GM18867 (cell line): ENCODE results near the gene PRAMEF5.
"Not testable (repeated sequence)": the region's sequence is repeated elsewhere in the genome, so short reads cannot be mapped to it uniquely, and the experiment has no call there.

Source experiments
- ATAC-seq: cut with Tn5 transposase; IDR thresholded peaks from one replicate; pipeline ENCODE4 v1.9.1; 2021; ENCODE audit warnings: mild to moderate bottlenecking, moderate library complexity; ENCODE audit not compliant: unreplicated experiment

Gene PRAMEF5

DNA sequence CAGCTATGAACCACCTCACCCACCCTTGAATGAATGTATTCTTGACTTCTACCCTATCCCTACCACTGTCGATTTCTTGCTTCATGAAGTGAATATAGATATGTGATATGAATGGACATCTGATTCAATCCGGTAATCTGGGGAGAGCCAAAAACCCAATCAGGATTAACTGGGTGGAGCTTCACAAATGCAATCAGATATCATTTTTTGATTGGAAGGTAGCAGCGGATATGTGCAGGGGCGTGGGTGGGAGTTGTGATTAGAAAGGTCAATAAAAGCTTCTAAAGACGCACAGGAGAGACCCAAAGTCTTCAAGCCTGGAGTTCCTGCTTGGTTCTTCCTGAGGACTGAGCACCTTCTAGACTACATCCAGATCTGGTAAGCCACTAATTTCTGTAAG, at the start of gene PRAMEF5:
PRAMEF5 (plus strand) TSS at position 301 of the 400 bp plus-strand sequence. CDS start 5,071 bp downstream, outside the sequence.
- not testable (repeated sequence) for ATAC-seq

DNA sequence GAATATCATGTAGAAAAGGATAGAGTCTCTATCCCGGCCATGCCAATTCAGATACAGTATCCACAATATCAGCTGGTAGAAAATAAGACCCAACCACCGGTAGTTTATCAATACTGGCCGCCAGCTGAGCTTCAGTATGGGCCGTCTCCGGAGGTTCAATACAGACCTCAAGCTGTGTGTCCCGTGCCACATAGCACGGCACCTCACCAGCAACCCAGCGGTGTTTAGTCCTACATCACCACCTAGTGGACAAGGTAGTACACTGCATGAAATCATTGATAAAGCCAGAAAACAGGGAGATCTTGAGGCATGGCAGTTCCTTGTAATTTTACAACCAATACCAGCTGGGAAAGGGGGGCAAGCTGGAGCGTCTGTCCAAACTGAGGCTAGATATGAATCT, 45.3 kb upstream of the PRAMEF5 start:
- not testable (repeated sequence) for ATAC-seq

DNA sequence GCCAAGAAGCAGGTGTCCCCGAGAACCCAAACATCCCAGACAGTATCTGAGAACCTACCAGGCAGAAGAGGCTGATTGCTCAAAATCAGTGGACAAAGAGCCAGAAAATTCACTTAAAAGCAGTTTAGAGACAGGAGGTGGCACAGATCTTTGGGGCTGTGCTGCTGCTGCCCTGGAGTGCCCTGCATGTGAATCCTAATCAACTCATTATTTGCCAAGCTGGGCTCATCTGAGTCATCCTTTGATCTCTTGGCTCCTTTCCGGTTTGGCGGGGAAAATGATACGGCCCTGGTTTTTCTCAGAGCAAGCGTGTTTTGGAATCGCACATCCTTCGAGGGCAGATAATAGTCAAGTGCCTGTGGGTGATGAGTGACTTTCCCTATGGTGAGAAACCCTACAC, 37.4 kb upstream of the PRAMEF5 start:
- not testable (repeated sequence) for ATAC-seq

DNA sequence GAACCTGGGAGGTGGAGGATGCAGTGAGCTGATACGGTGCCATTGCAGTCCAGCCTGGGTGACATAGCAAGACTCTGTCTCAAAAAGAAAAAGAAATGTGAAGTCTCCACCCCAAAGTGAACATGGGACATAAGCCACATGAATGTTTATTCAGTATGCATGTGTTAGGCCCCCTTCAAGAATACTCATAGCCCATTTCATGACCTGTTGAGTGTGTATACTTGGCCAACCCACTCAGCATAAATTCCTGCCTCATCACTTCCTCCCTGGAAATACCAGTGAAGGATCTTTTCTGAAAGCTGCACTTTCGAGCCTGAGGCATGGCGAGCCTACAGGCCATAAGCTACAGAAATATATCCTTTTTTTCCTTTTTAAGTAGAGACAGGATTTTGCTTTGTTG, 34.8 kb upstream of the PRAMEF5 start:
- not testable (repeated sequence) for ATAC-seq

DNA sequence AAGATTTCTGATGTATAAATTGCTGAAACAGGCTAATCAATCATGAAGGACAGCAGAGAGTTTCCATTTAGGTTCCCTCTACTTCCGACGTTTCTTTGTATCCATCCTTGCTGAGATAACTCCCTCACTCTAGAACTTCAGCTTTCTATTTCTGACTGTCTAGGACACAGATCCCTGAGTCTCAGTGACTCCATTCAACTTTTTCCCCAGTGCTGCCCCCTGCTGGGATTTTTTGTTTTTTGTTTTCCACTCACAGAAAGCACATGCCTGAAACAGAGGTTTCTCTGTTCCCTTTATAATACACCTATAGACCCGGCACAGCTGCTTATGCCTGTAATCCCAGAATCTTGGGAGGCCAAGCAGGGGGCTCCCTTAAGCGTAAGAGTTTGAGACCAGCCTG, 31.2 kb upstream of the PRAMEF5 start:
- ATAC-seq = not testable (repeated sequence)

DNA sequence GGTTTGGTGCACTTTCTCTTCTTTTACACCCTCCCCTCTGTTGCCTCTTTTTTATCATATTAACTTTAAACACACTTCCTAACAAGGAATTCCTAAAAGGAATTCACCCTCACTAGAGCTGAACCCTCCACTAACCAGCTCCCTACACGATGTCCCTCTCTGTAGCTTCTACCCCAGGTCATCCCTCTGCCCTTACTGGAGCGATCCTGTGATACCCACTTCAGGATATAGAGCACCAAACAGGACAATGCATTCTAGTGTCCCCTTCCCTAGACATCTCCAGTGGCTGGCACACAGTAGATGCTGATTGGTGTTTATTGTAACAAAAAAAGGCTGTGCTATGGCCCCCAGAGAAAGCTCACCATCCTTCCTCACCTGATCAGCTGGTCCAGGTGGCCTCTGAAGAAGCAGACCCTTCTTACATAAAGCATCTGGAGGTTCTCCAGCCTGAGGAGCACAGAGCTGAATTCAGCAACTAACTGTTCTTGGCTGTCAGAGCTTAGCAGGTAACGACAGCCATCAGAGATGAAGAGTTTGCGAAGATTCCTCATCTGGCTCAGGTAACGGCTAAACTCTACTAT, 29.4 kb upstream of the PRAMEF5 start:
- ATAC-seq = no peak

DNA sequence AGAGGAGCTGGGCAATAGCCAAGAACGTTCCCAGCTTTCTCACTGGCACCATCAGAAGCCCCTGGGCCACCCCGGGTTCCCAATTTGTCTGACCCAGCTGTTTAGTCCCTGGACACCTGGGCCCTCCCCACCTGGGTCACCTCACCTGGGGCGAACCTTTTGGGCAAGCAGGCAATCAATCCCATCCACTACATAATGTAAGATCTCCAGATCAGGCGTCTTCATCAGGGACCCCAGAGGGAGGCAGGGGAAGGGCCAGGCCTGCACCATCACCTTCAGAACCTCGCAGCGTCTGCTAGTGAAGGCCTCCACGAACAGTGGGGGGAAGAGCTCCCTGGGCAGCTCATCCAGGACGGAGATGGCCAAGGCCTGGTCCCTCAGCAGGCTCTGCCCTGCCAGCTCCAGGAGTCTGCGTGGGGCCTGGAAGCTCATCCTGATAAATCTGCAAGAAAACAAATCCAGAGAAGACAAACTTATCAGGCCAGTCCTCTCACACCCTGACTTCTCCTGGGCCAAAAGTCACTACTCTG, 28.3 kb upstream of the PRAMEF5 start, which contains the start of gene PRAMEF18:
PRAMEF18 (minus strand) TSS at position 480 of the 530 bp plus-strand sequence; CDS start at position 432, 48 bp downstream.
- ATAC-seq = not testable (repeated sequence)

DNA sequence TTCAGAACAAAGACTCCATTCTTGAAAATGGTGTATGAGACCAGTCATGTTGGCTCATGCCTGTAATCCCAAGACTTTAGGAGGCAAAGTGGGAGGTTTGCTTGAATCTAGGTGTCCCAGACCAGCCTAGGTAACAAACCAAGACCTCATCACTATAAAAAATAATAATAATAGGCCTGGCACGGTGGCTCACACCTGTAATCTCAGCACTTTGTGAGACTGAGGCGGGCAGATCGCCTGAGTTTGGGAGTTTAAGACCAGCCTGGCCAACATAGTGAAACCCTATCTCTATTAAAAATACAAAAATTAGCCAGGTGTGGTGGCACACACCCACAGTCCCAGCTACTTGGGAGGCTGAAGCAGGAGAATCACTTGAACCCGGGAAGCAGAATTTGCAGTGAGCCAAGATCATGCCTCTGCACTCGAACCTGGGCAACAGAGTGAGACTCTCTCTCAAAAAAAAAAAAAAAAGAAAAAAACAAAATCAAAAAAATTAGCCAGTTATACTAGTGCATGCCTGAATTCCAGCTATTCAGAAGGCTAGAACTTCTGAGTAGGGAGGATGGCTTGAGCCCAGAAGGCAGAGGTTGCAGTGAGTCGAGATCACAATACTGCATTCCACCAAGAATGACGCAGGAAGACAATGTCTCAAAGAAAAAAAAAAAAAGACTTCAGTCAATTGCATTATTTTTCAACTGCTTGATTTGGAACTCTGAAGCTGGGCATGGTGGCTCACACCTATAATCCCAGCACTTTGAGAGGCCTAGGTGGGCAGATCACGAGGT, 26.5 kb upstream of the PRAMEF5 start:
- not testable (repeated sequence) for ATAC-seq

DNA sequence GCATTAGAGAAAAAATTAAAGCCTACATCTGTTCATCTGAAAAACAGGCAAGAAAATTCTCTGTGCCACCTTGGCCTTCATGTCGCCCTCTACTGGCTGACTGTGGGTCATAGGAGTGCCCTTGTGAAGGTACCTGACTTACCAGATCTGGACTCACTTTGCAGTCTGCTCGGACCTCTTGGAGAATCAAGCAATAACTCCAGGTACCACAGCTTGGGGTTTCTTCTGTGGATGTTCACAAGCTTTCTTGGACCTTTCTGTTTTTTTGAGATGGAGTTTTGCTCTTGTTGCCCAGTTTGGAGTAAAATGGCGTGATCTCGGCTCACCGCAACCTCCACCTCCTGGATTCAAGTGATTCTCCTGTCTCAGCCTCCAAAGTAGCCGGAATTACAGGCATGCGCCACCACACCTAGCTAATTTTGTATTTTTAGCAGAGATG, 25.6 kb upstream of the PRAMEF5 start:
- ATAC-seq = no peak

DNA sequence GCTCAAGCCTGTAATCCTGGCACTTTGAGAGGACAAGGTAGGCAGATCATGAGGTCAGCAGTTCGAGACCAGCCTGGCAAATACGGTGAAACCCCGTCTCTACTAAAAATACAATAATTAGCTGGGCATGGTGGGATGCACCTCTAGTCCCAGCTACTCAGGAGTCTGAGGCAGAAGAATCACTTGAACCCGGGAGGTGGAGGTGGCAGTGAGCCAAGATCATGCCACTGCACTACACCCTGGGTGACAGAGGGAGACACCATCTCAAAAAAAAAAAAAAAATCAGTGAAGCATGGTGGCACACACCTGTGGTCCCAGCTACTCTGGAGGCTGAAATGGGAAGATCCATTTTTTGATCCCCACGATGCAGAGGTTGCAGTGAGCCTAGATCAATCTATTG, 23.9 kb upstream of the PRAMEF5 start:
- ATAC-seq = not testable (repeated sequence)

DNA sequence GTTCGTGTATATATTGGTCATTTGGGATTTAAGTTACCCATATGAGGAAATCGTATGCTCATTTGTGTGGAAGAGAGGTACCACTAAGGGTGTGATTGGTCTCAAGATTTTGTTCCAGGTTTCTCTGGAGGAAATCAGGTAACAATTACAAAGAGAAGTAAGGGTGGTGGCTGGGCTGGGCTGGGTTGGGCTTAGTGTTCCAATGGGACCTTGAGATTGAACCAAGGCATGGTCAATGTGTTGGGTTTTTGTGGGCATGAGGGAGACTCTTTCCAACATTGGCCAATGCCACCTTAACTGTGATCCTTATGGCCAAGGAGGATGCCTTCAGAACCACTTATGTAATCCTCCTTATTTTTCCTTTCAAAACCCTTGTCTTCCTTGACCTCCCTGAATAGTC, 23.4 kb upstream of the PRAMEF5 start:
- ATAC-seq = not testable (repeated sequence)

DNA sequence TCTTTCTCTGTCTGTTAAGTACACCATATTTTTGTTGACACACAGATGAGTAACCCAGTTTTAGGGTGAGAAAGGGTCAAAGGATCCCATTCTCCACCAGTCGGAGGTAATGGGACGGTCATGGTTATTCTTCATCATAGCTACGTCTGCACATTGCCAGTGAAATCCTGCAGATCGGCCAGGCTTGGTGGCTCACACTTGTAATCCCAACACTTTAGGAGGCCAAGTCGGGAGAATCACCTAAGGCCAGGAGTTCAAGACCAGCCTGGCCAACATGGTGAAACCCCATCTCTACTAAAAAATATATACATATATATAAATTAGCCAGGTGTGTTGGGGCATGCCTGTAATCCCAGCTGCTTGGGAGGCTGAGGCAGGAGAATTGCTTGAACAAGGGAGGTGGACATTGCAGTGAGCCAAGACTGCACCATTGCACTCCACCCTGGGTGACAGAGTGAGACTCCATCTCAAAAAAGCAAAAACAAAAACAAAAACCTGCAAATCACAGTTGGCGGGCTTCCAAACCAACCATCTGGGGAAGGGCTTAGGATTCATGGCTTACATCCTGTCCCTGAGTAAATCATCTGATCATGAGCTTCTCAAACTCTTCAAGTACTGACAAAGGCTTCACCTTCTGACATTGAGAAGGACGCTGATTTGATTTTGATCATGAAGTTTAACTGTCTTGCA, 22.8 kb upstream of the PRAMEF5 start:
- ATAC-seq = not testable (repeated sequence)

DNA sequence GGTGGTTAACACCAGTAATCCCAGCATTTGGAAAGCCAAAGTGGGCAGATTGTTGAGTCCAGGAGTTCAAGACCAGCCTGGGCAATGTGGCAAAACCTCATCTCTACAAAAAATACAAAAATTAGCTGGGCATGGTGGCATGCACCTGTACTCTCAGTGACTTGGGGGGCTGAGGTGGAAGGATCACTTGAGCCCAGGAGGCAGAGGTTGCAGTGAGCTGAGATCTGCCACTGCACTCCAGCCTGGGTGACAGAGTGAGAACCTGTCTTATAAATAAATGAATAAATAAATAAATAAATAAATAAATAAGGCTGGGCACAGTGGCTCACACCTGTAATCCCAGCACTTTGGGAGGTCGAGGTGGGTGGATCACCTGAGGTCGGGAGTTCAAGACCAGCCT, 21.9 kb upstream of the PRAMEF5 start:
- not testable (repeated sequence) for ATAC-seq

DNA sequence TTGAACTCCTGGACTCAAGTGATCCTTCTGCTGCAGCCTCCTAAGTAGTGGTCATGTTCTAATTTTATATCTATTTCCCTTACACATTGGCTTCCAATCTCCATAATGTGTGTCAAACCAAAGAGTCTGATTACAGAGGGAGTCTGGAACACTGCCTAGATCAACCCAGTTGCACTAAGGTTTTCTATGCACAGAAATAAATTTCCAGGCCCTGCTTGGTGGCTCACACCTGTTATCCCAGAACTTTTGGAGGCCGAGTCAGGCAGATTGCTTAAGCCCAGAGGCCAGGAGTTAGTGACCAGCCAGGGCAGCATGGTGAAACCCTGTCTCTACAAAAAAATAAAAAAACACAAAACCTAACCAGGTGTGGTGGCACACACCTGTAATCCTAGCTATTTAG, 19.9 kb upstream of the PRAMEF5 start:
- ATAC-seq = not testable (repeated sequence)

DNA sequence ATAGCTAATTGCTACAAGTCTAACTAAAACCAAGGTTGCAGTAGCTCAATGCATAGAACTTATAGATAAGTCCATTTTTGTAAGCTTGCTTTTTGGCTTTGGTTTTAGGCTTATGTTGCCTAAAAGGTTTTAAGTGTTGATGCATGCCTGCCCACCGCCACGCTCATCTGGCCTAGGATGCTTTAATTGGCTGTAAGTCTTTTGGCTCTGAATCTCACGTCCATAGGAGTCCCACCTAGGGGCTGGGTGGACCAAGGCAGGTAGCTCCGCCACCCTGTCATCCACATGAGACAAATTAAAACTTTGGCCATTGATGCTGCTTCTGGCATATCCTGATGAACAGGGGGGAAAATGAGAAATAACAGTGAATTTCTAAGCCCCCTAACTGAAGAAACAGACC, 16.4 kb upstream of the PRAMEF5 start:
- not testable (repeated sequence) for ATAC-seq

DNA sequence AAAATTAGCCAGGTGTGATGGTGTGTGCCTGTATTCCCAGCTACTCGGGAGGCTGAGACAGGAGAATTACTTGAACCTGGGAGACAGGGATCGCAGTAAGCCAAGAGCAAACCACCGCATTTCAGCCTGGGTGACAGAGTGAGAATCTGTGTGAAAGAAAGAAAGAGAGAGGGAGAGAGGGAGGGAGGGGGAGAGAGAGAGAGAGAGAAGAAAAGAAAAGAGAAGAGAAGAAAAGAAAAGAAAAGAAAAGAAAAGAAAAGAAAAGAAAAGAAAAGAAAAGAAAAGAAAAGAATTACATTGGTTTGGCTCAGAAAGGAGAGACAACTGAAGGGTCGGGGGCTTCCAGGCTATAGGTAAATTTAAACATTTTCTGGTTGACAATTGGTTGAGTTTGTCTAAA, 14.4 kb upstream of the PRAMEF5 start:
- not testable (repeated sequence) for ATAC-seq

DNA sequence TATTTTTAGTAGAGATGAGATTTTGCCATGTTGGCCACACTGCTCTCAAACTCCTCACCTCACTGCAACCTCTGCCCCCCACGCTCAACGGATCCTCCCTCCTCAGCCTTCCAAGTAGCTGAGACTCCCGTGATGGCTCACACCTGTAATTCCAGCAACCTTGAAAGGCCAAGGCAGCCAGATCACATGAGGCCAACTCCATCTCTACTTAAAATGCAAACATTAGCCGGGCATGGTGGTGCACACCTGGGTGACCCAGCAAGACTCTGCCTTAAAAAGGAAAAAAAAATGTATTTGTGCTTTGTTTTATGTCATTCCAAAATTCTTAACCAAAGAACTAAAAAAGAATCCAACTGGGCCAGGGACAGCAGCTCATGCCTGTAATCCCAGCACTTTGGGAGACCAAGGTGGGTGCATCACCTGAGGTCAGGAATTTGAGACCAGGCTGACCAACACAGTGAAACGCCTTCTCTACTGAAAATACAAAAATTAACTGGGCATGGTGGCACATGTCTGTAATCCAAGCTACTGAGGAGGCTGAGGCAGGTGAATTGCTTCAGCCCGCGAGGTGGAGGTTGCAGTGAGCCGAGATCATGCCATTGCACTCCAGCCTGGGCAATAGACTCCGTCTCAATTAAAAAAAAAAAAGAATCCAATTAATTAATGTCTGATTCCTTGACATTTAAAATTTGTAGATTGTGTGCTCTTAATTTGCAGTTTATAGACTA, 10.3 kb upstream of the PRAMEF5 start:
- ATAC-seq = not testable (repeated sequence)

DNA sequence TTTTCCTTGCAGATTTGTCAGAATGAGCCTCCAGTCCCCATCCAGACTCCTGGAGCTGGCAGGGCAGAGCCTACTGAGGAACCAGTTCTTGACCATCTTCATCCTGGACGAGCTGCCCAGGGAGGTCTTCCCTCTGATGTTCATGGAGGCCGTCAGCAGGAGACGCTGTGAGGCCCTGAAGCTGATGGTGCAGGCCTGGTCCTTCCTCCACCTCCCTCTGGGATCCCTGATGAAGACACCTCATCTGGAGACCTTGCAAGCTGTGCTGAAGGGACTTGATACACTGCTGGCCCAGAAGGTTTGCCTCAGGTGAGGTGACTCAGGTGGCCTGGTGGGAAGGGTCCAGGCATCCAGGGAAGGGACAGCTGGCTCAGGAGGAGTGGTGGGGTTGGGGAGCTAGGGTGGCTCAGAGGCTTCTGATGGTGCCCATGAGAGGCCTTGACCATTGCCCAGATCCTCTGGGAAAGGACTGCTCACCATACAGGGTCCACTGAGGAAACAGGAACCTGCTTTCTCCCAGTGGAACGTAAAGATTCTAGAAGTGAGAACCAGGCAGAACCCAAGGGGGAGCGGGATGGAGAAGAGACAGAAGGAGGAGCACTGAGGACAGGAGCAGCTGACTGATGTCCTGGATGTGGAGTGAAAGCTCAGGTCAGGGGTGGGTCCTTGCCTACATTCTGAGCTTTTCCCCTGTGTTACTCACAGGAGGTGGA, 8.0 kb upstream of the PRAMEF5 start:
- not testable (repeated sequence) for ATAC-seq

DNA sequence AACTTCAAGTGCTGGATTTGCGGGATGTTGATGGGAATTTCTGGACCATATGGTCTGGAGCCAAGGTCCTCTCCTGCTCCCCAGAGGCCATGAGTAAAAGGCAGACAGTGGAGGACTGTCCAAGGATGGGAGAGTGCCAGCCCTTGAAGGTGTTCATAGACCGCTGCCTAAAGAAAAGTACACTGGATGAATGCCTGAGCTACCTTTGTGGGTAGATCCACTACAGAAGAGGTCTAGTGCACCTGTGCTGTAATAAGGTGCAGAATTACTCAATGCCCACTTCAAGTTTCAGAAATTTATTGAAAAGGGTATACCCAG, 7.5 kb upstream of the PRAMEF5 start:
- ATAC-seq = not testable (repeated sequence)

DNA sequence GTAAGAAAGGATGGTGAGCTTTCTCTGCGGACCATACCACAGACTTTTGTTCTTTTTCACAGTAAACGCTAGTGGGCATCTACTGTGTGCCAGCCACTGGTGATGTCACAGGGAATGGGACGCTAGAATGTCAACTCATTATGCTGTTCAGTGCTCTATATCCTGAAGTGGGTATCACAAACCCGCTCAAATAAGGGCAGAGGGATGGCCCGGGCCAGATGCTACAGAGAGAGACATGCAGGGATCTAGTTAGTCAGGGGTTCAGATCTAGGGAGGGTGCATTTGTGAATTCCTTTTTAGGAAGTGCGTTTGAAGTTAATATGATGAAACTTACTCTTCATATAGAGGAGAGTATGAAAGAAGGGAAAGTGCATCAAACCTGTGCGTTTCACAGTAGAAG, 6.9 kb upstream of the PRAMEF5 start:
- ATAC-seq = not testable (repeated sequence)
